DOHH2 (cell line): Measurements from ENCODE around the gene MAPK11.

ENCODE experiments used
- EZH2phosphoT487 ChIP-seq: fragments of 200-600 bp; sonication (generic); IDR thresholded peaks from 2 replicates; pipeline ENCODE4 v1.6.1; 2017; ENCODE audit warnings: borderline replicate concordance, mild to moderate bottlenecking, antibody characterized with exemption, low read length, moderate library complexity, mixed read lengths
- TF ChIP-seq, protein P1 (sequence below): fragments of 200-600 bp; sonication (generic); IDR thresholded peaks from one replicate; pipeline ENCODE4 v1.5.1; 2014; ENCODE audit warnings: antibody characterized with exemption, mild to moderate bottlenecking, low read depth, low read length; ENCODE audit not compliant: poor library complexity, severe bottlenecking

- TF ChIP-seq, protein P1, sequence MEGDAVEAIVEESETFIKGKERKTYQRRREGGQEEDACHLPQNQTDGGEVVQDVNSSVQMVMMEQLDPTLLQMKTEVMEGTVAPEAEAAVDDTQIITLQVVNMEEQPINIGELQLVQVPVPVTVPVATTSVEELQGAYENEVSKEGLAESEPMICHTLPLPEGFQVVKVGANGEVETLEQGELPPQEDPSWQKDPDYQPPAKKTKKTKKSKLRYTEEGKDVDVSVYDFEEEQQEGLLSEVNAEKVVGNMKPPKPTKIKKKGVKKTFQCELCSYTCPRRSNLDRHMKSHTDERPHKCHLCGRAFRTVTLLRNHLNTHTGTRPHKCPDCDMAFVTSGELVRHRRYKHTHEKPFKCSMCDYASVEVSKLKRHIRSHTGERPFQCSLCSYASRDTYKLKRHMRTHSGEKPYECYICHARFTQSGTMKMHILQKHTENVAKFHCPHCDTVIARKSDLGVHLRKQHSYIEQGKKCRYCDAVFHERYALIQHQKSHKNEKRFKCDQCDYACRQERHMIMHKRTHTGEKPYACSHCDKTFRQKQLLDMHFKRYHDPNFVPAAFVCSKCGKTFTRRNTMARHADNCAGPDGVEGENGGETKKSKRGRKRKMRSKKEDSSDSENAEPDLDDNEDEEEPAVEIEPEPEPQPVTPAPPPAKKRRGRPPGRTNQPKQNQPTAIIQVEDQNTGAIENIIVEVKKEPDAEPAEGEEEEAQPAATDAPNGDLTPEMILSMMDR: no peak
- no peak for TF ChIP-seq EZH2phosphoT487
Measured at GRCh38 chr22:50222508-50222907, 47.7 kb downstream of the MAPK11 start.
